GM03348 (cell line): ENCODE measurements around the gene TXNDC16.
"Not testable (repeated sequence)": the region's sequence is repeated elsewhere in the genome, so short reads cannot be mapped to it uniquely, and the experiment has no call there.

Experiments
- DNase-seq: peaks from one replicate; pipeline ENCODE4 v3.0.0; 2012; ENCODE audit warnings: low spot score

Gene TXNDC16

GRCh38 chr14:52545584-52546317, 6.6 kb downstream of the TXNDC16 start:
- DNase-seq = no peak

DNA sequence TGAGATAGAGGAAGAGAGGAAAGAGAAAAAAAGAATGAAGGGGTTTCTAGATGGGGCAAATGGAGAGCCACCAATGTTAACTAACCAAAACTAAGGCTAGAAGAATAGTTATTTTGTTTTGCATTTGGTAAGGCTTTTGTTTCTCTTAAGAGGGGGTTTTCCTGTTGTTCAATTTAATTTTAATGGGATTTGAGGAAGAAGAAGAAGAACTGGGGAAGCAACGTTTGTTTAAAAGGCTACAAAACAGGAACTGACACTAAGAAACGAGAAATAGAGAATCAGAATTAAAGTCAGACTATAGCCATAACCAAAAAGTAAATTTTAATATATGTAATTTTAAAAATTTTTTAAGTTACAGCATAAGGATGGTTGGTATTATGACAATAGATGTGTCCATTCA, 13.7 kb downstream of the TXNDC16 start:
- no peak for DNase-seq

- no peak for DNase-seq
These were observed 16.0 kb downstream of the TXNDC16 start for GRCh38 chr14:52536269-52536668.

GRCh38 chr14:52531481-52531880, 20.8 kb downstream of the TXNDC16 start:
- no peak for DNase-seq

- DNase-seq = no peak
These were observed 25.3 kb downstream of the TXNDC16 start for GRCh38 chr14:52527052-52527451.

DNA sequence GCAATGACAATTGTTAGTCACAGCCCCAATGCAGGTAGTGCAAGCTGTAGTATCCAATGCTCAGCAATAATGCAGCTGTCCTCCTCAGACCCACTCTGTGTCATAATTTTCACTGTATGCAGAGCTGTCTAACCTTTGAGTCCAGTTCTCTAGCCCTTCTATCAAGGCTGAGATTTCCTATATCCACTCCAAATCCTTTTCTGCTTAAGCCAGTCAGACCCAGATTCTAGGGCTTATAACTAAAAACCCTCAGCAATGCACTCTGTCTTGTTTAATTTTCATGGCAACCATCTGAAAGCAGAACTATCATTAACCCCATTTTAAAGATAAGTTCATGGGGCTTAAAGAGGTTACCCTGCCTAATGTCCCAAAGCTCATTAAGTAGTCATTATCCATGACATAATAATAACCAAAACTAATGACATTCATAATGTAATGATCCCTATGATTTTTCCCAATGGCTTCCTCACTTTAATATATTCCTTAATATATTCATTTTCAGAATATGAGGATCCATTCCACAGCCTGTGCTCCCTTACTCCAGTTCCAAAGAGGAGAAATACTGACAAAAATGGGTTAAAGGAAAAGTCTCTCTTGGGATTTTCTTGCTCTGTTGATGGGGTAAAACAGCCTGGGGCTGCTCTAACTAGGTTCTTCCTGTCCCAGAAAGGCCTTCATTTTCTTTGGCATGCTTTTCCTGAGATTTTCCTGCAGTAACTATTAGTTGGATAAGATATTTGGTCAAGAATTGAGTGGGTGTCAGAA, 29.5 kb downstream of the TXNDC16 start:
- no peak for DNase-seq

GRCh38 chr14:52522033-52522432, 30.3 kb downstream of the TXNDC16 start:
- DNase-seq = no peak

- no peak for DNase-seq
These were observed 38.1 kb downstream of the TXNDC16 start for GRCh38 chr14:52514046-52514811.

GRCh38 chr14:52513249-52513648, 39.1 kb downstream of the TXNDC16 start:
- DNase-seq = no peak

DNA sequence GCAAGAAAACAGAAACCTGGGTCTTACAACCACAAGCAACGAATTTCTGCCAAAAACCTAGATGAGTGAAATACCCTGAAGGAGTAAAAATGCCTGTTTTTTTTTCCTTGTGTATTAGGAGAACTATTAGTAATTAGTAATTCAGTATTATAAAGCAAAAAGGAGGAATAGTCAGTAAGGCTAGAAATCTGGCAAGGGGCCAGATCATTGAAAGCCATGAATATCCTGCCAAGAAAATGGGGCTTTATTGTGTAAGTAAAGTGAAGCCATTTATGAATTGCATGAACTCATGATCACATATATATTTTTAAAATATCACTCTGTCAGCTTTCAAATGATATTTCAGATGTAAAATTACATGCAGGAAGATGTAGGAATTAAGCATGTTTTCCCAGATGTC, 57.9 kb downstream of the TXNDC16 start:
- DNase-seq = no peak

DNA sequence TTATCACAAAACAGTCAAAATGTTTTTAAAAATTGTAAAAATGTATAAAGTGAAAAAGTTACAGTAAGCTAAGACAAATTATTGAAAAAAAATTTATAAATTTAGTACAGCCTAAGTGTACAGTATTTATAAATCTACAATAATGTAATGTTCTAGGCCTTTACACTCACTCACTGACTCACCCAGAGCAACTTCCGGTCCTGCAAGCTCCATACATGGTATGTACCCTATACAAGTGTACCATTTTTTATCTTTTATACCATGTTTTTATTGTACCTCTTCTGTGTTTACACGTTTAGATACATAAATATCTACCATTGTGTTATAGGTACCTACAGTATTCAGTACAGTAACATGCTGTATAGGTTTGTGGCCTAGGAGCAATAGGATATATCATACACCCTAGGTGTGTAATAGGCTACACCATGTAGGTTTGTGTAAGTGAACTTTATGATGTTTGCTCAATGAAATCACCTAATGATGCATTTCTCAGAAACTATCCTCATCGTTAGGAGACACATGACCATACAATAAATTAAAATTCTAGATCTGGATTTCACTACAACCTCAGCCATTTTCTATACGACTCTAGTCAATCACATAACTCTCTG, 66.8 kb downstream of the TXNDC16 start:
- DNase-seq = no peak

- no peak for DNase-seq
These were observed 70.4 kb downstream of the TXNDC16 start for GRCh38 chr14:52481864-52482263.

DNA sequence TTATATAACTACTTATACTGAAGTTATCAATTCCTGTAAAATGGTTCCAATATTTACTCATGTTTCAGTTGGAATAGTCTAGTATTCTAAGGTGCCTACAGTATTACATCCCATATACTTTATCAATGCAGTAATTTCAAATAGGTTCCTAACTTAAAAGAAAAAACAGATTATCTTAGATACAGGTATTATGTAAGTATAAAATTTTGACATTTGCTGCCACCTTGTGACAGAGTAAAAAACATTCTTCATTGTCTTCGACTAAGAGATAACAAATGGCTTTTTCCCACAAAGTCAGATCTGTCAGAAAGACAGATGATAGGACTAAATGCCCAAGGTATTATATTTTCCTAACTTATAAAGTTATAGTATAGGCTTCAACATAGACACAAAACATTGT, 78.7 kb downstream of the TXNDC16 start:
- DNase-seq = peak; percentile 42

GRCh38 chr14:52472728-52473127, 79.6 kb downstream of the TXNDC16 start:
- DNase-seq = no peak

- not testable (repeated sequence) for DNase-seq
These were observed 80.1 kb downstream of the TXNDC16 start for GRCh38 chr14:52472251-52472650.

GRCh38 chr14:52467515-52468266, 84.6 kb downstream of the TXNDC16 start:
- DNase-seq = no peak

GRCh38 chr14:52464175-52464574, 88.1 kb downstream of the TXNDC16 start:
- no peak for DNase-seq

DNA sequence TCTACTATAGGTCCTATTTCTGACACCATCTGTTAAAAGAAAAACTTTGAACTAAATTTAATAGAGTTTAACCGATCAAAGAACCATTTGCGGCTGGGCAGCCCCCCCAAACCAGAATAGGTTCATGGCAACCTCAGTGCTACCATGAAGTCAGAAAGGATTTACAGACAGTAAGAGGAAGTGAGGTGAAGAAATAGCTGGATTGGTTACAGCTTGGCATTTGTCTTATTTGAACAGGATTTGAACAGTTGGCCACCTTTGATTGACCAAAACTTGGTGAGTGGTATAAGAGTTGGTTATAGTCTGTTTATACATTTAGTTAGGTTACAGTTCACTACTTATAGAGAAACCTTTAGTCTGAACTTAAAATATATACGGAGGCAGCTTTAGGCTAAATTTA, 88.9 kb downstream of the TXNDC16 start:
- no peak for DNase-seq

DNA sequence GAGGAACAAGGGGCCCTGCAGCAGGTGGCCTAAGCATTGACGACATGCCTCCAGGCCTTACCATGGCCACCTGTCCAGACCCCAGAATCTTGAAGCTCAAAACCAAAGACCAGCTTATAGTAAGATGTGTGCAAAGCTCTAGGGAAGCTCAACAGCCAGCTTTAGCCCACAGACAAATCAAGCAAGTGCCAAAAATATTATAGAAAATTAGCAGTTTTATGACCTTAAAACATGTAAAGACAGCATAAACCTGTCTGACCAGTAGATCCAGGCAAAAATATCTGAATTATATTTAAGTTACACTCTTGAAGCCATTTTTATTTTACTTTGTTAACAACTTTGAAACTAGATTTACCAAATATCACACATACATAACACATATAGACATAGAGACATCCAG, 90.6 kb downstream of the TXNDC16 start:
- no peak for DNase-seq

- DNase-seq = no peak
These were observed 93.6 kb downstream of the TXNDC16 start for GRCh38 chr14:52458721-52459085.

- no peak for DNase-seq
These were observed 94.9 kb downstream of the TXNDC16 start for GRCh38 chr14:52457411-52457810.
